ENCODE data around the gene CNDP1.
"Not testable (repeated sequence)": the region's sequence is repeated elsewhere in the genome, so short reads cannot be mapped to it uniquely, and the experiment has no call there.

- TF ChIP-seq, protein P1, sequence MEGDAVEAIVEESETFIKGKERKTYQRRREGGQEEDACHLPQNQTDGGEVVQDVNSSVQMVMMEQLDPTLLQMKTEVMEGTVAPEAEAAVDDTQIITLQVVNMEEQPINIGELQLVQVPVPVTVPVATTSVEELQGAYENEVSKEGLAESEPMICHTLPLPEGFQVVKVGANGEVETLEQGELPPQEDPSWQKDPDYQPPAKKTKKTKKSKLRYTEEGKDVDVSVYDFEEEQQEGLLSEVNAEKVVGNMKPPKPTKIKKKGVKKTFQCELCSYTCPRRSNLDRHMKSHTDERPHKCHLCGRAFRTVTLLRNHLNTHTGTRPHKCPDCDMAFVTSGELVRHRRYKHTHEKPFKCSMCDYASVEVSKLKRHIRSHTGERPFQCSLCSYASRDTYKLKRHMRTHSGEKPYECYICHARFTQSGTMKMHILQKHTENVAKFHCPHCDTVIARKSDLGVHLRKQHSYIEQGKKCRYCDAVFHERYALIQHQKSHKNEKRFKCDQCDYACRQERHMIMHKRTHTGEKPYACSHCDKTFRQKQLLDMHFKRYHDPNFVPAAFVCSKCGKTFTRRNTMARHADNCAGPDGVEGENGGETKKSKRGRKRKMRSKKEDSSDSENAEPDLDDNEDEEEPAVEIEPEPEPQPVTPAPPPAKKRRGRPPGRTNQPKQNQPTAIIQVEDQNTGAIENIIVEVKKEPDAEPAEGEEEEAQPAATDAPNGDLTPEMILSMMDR (IDR thresholded peaks at IDR 0.05), result not testable (repeated sequence)
- not testable (repeated sequence) for TF ChIP-seq EZH2 (IDR thresholded peaks at IDR 0.05; ENCODE audit: borderline replicate concordance, insufficient read depth, low read depth, low read length, poor library complexity, severe bottlenecking)
These were observed 30.9 kb downstream of the CNDP1 start for GRCh38 chr18:74565164-74565563.

All from B cell (primary cell).